Stimulated activated naive CD4-positive, alpha-beta T cell (primary cell): ENCODE data around the gene NBAS.

ENCODE experiments used
- DNase-seq, 6 experiments: peaks; one replicate each; lab custom pipeline; 2025; lab: John Stamatoyannopoulos, UW

Gene NBAS

GRCh38 chr2:15591373-15591691, 30.2 kb upstream of the NBAS start:
- DNase-seq: no peak

GRCh38 chr2:15588329-15588919, 27.3 kb upstream of the NBAS start:
- no peak for DNase-seq

GRCh38 chr2:15584767-15585469, 23.8 kb upstream of the NBAS start:
- no peak for DNase-seq

GRCh38 chr2:15584316-15584715, 23.2 kb upstream of the NBAS start:
- DNase-seq: no peak

GRCh38 chr2:15583826-15584225, 22.7 kb upstream of the NBAS start:
- DNase-seq: no peak

- DNase-seq: no peak
These were observed 21.7 kb upstream of the NBAS start for GRCh38 chr2:15582710-15583357.

GRCh38 chr2:15580451-15580850, 19.3 kb upstream of the NBAS start:
- DNase-seq: no peak

GRCh38 chr2:15579641-15580040, 18.5 kb upstream of the NBAS start:
- no peak for DNase-seq

- DNase-seq: peak; percentile 70 to 86 (median 75)
These were observed 16.1 kb upstream of the NBAS start for GRCh38 chr2:15577071-15577735.

- no peak for DNase-seq
These were observed 10.6 kb upstream of the NBAS start for GRCh38 chr2:15571729-15572128.

GRCh38 chr2:15570104-15570503, 9.0 kb upstream of the NBAS start:
- no peak for DNase-seq

GRCh38 chr2:15568874-15569273, 7.7 kb upstream of the NBAS start:
- no peak for DNase-seq

GRCh38 chr2:15566912-15567311, 5.8 kb upstream of the NBAS start:
- no peak for DNase-seq

GRCh38 chr2:15565994-15566671, 5.0 kb upstream of the NBAS start:
- no peak for DNase-seq

- DNase-seq: no peak
These were observed 4.3 kb upstream of the NBAS start for GRCh38 chr2:15565392-15565791.

GRCh38 chr2:15563227-15564100, 2.3 kb upstream of the NBAS start:
- no peak for DNase-seq

- no peak for DNase-seq
These were observed 1.4 kb upstream of the NBAS start for GRCh38 chr2:15562354-15563031.

GRCh38 chr2:15561574-15562344, 625 bp upstream of the NBAS start:
- DNase-seq: peak in 5 of 6 experiments; percentile 14 to 70 (median 17)

- peak in 1 of 6 experiments; percentile 24 for DNase-seq
These were observed 770 bp downstream of the NBAS start for GRCh38 chr2:15560140-15560987.
